Fibroblast of lung (primary cell): ENCODE measurements around the gene DIPK2A. TPM values are rescaled to one million over a fixed set of nuclear protein-coding genes. Genes with fewer than 3 reads are reported as not detected.

ENCODE experiments used
- DNase-seq, 2 donors: peaks; one replicate each; pipeline versions ENCODE4 v3.0.0 to v3.0.0-alpha.2; 2010; ENCODE audit warnings: low read depth in 2 of 2
- H2AFZ ChIP-seq: 2 replicates; pipeline ENCODE4 v1.5.1; 2012; ENCODE audit warnings: low read length, control low read depth, inconsistent platforms
- H3K27ac ChIP-seq: 2 replicates; pipeline ENCODE4 v1.5.1; 2011; ENCODE audit warnings: low read length, control low read depth; ENCODE audit not compliant: insufficient read depth
- H3K27me3 ChIP-seq: 2 replicates; pipeline ENCODE4 v1.5.1; 2011; ENCODE audit warnings: mild to moderate bottlenecking, low read length; ENCODE audit not compliant: control insufficient read depth, insufficient read depth
- H3K36me3 ChIP-seq: 2 replicates; pipeline ENCODE4 v1.5.1; 2011; ENCODE audit warnings: low read length; ENCODE audit not compliant: control insufficient read depth, insufficient read depth
- H3K4me1 ChIP-seq: 2 replicates; pipeline ENCODE4 v1.5.1; 2011; ENCODE audit warnings: low read length; ENCODE audit not compliant: control insufficient read depth, insufficient read depth; ENCODE audit errors: extremely low read depth
- H3K4me2 ChIP-seq: 2 replicates; pipeline ENCODE4 v1.5.1; 2011; ENCODE audit warnings: low read length, control low read depth; ENCODE audit not compliant: insufficient read depth; ENCODE audit errors: extremely low read depth
- H3K4me3 ChIP-seq, 4 experiments: fragments of 200-600 bp in 1 of 4; sonication (generic) in 1 of 4; replicated peaks in 1 of 4; 2 replicates each; pipeline ENCODE4 v1.5.1; 2011 to 2016; ENCODE audit warnings: low read length in 4 of 4, low read depth in 3 of 4, mild to moderate bottlenecking in 3 of 4, control low read depth in 2 of 4, inconsistent platforms in 1 of 4, mixed read lengths in 1 of 4; ENCODE audit not compliant: insufficient read depth in 1 of 4; ENCODE audit errors: control extremely low read depth in 1 of 4
- H3K79me2 ChIP-seq: 2 replicates; pipeline ENCODE4 v1.5.1; 2012; ENCODE audit warnings: mild to moderate bottlenecking, low read length, inconsistent platforms; ENCODE audit not compliant: control insufficient read depth, insufficient read depth
- H3K9ac ChIP-seq: 2 replicates; pipeline ENCODE4 v1.5.1; 2011; ENCODE audit warnings: mild to moderate bottlenecking, low read length, control low read depth; ENCODE audit not compliant: insufficient read depth
- H3K9me3 ChIP-seq: 2 replicates; pipeline ENCODE4 v1.5.1; 2012; ENCODE audit warnings: low read depth, low read length; ENCODE audit not compliant: control insufficient read depth, insufficient read depth
- H4K20me1 ChIP-seq: 2 replicates; pipeline ENCODE4 v1.5.1; 2011; ENCODE audit warnings: low read length; ENCODE audit not compliant: control insufficient read depth, insufficient read depth; ENCODE audit errors: extremely low read depth
- EZH2 ChIP-seq: IDR thresholded peaks from 2 replicates; pipeline ENCODE4 v1.5.1; 2012; ENCODE audit warnings: low read length, control low read depth, mild to moderate bottlenecking; ENCODE audit errors: missing control alignments
- polyA plus RNA-seq, 2 donors: library from polyadenylated mRNA; depleted of rRNA in 1 of 2; stranded (reverse) in 1 of 2; unstranded in 1 of 2; fragments of >200 nt; gene quantifications; 2 replicates each; pipeline ENCODE4 v1.2.1, GENCODE V29; 2011 to 2012; ENCODE audit warnings: missing spikeins in 1 of 2
- total RNA-seq: library from RNA; depleted of rRNA; stranded (reverse); fragments of >200 nt; gene quantifications from 2 replicates; pipeline ENCODE4 v1.2.1, GENCODE V29; 2014
- TF ChIP-seq, protein P1 (sequence below), 2 donors: IDR thresholded peaks in 1 of 2; conservative IDR thresholded peaks in 1 of 2; 1 replicate in 1 of 2; 2 replicates in 1 of 2; pipeline ENCODE4 v1.5.1; 2011 to 2012; ENCODE audit warnings: low read length in 2 of 2, control low read depth in 1 of 2, inconsistent platforms in 1 of 2, low read depth in 1 of 2, mild to moderate bottlenecking in 1 of 2

DIPK2A gene
- total and polyA plus RNA-seq, 2 donors (not counting 1 experiment from before 2014, with no cell fraction given) = 26.4 to 96.1 TPM

DNA sequence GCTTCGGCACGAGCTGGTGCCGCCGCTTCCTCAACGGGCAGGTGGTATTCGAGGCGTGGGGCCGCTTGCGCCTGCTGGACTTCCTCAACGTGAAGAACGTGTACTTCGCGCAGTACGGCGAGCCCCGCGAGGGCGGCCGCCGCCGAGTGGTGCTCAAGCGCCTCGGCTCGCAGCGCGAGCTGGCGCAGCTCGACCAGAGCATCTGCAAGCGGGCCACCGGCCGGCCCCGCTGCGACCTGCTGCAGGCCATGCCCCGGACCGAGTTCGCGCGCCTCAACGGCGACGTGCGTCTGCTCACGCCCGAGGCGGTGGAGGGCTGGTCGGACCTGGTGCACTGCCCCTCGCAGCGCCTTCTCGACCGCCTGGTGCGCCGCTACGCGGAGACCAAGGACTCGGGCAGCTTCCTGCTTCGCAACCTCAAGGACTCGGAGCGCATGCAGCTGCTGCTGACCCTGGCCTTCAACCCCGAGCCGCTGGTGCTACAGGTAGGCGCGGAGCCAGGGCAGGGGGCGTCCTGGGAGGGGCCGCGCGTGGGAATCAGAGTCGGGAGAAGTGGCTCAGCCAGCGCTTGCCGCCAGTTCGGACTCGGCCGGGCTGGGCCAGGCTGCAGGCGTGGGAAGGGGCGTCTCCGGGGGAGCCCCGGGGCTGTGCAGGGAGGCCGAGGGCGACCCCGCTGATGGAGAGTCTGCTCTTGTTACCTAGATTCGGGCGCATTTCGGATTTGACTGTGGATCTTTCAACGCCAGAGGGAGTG is 1.1 kb downstream of the DIPK2A start:
- no peaks in the 10 kb centered on the region for H4K20me1 ChIP-seq
- H3K9me3 ChIP-seq = no peaks in the 10 kb centered on the region
- H3K27me3 ChIP-seq = no peaks in the 10 kb centered on the region
- peak; percentile 74 to 78 for DNase-seq
- H3K36me3 ChIP-seq = no peaks in the 10 kb centered on the region
- H3K4me3 ChIP-seq = peak overlapping the region; percentile 64 to 92 (median 91)
- H2AFZ ChIP-seq = peak overlapping the region; percentile 84
- H3K79me2 ChIP-seq = peaks cover 55% of the 10 kb centered on the region
- H3K27ac ChIP-seq = peak overlapping the region; percentile 96
- no peak for TF ChIP-seq EZH2
- TF ChIP-seq, protein P1, sequence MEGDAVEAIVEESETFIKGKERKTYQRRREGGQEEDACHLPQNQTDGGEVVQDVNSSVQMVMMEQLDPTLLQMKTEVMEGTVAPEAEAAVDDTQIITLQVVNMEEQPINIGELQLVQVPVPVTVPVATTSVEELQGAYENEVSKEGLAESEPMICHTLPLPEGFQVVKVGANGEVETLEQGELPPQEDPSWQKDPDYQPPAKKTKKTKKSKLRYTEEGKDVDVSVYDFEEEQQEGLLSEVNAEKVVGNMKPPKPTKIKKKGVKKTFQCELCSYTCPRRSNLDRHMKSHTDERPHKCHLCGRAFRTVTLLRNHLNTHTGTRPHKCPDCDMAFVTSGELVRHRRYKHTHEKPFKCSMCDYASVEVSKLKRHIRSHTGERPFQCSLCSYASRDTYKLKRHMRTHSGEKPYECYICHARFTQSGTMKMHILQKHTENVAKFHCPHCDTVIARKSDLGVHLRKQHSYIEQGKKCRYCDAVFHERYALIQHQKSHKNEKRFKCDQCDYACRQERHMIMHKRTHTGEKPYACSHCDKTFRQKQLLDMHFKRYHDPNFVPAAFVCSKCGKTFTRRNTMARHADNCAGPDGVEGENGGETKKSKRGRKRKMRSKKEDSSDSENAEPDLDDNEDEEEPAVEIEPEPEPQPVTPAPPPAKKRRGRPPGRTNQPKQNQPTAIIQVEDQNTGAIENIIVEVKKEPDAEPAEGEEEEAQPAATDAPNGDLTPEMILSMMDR (conservative IDR thresholded peaks at IDR 0.05 in 1 of 2, IDR thresholded peaks at IDR 0.05 in 1 of 2; ENCODE audit: low read depth in 1 of 2, low read length in 2 of 2) = peak; percentile 43 to 60
- H3K4me2 ChIP-seq = peak overlapping the region; percentile 66
- H3K9ac ChIP-seq = peak overlapping the region; percentile 94
- no peaks in the 10 kb centered on the region for H3K4me1 ChIP-seq

DNA sequence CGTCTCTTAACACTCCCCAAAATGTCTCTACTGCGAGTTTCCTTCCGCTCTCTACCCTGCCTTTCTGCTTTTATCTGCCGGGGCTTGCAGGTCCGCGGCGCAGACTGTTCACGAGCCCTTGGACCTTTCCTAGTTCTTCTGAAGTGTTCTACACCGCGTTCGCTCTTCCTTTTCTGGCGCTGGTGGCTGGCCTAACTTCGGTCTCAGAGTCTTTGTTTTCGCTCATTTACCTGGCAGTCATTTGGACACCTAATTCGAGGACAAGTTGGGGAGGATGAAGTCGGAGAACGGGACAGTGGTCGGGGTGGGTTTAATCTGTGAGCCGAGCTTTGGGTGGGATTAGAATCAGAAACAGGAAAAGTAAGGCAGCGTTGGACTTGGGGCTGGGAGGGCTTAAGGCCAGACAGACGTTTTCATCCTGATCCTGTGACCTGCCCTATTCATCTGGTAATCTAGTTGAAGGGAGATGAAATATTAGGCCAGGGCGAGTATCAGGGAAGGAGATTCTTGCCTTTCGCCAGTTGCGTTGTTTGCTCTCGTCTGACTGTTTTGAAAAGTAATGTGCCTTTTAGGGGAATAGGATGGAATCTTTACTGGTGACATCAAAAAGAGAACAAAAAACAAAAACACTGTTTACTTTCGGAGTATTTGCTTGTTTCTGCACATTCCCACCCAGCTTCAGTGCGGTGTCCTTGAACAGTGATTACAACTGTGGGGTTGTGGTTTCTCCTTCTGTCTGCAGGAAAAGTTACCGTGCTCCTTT is 1.8 kb downstream of the DIPK2A start:
- peak; percentile 82 to 90 for DNase-seq
- Histone ChIP-seq H3K27ac (peak overlapping the region; percentile 96), H3K4me2 (peak overlapping the region; percentile 92), H3K9ac (peak overlapping the region; percentile 94), H3K79me2 (peaks cover 62% of the 10 kb centered on the region), H2AFZ (peak overlapping the region; percentile 60), H3K27me3 (no peaks in the 10 kb centered on the region), H3K4me3 (peak overlapping the region; percentile 64 to 92 (median 91)), H3K9me3 (no peaks in the 10 kb centered on the region), H4K20me1 (no peaks in the 10 kb centered on the region), H3K36me3 (no peaks in the 10 kb centered on the region), H3K4me1 (peaks cover 3% of the 10 kb centered on the region)
- TF ChIP-seq EZH2 = no peak
- TF ChIP-seq, protein P1 (conservative IDR thresholded peaks at IDR 0.05 in 1 of 2, IDR thresholded peaks at IDR 0.05 in 1 of 2; ENCODE audit: low read depth in 1 of 2, low read length in 2 of 2) = no peak
